K562 (cell line): ENCODE data around the gene SERPIND1. TPM values are rescaled to one million over a fixed set of nuclear protein-coding genes. Genes with fewer than 3 reads are reported as not detected.

Source experiments
- ATF6 ChIP-seq: sonication (generic); formaldehyde crosslinking; IDR thresholded peaks from 2 replicates; pipeline ENCODE4 v1.4.0; 2020; ENCODE audit warnings: mild to moderate bottlenecking, missing genetic modification reagents
- BACH1 ChIP-seq: fragments of 200-800 bp; sonication (Bioruptor generic); IDR thresholded peaks from 2 replicates; pipeline ENCODE4 v1.6.1; 2016; ENCODE audit warnings: missing genetic modification characterization, missing compliant biosample characterization
- COPS2 ChIP-seq: fragments of 450-650 bp; conservative IDR thresholded peaks from 2 replicates; pipeline ENCODE4 v1.6.1; 2016; ENCODE audit warnings: mild to moderate bottlenecking, moderate library complexity
- CSDE1 ChIP-seq, 2 experiments: fragments of 450-650 bp; IDR thresholded peaks; 2 replicates each; pipeline ENCODE4 v1.6.1; 2016; ENCODE audit warnings: mild to moderate bottlenecking in 1 of 2
- DEAF1 ChIP-seq: fragments of 450-650 bp; formaldehyde crosslinking; IDR thresholded peaks from 2 replicates; pipeline ENCODE4 v1.4.0; 2020; ENCODE audit warnings: mild to moderate bottlenecking, moderate library complexity
- DPF2 ChIP-seq: fragments of 450-650 bp; IDR thresholded peaks from 2 replicates; pipeline ENCODE4 v1.6.1; 2016
- E2F8 ChIP-seq: fragments of 450-650 bp; IDR thresholded peaks from 2 replicates; pipeline ENCODE4 v1.7.1; 2018; ENCODE audit warnings: mild to moderate bottlenecking, low read depth; ENCODE audit not compliant: partially characterized antibody
- HIVEP1 ChIP-seq: fragments of 250-450 bp; sonication (Bioruptor Pico); IDR thresholded peaks from 2 replicates; pipeline ENCODE4 v1.4.0; 2020; ENCODE audit warnings: mild to moderate bottlenecking
- HNRNPK ChIP-seq: fragments of 200-400 bp; formaldehyde crosslinking; IDR thresholded peaks from one replicate; pipeline ENCODE4 v1.6.1; 2018; ENCODE audit warnings: mild to moderate bottlenecking, low read depth, low read length; ENCODE audit not compliant: poor library complexity, severe bottlenecking
- POLR2AphosphoS5 ChIP-seq: IDR thresholded peaks from 2 replicates; pipeline ENCODE4 v1.6.1; 2011; ENCODE audit warnings: mild to moderate bottlenecking, low read depth, low read length, moderate library complexity; ENCODE audit not compliant: control insufficient read depth, insufficient read depth
- SIN3B ChIP-seq: fragments of 450-650 bp; IDR thresholded peaks from 2 replicates; pipeline ENCODE4 v1.6.1; 2017; ENCODE audit warnings: low read depth, mild to moderate bottlenecking, moderate library complexity
- TCF7 ChIP-seq: sonication (generic); IDR thresholded peaks from 2 replicates; pipeline ENCODE4 v1.6.1; 2016; ENCODE audit warnings: antibody characterized with exemption, borderline replicate concordance
- TFE3 ChIP-seq: fragments of 450-650 bp; formaldehyde crosslinking; IDR thresholded peaks from 2 replicates; pipeline ENCODE4 v1.4.0; 2020; ENCODE audit warnings: mild to moderate bottlenecking, mixed read lengths
- ZFPM2 ChIP-seq: fragments of 250-450 bp; sonication (Bioruptor Pico); IDR thresholded peaks from 2 replicates; pipeline ENCODE4 v1.5.1; 2022; ENCODE audit warnings: mild to moderate bottlenecking
- ZNF239 ChIP-seq: fragments of 250-450 bp; sonication (Bioruptor Pico); IDR thresholded peaks from 2 replicates; pipeline ENCODE4 v1.4.0; 2020; ENCODE audit warnings: mild to moderate bottlenecking
- ZNF280B ChIP-seq: fragments of 250-450 bp; sonication (Bioruptor Pico); IDR thresholded peaks from 2 replicates; pipeline ENCODE4 v1.5.1; 2021; ENCODE audit warnings: mild to moderate bottlenecking
- ZNF316 ChIP-seq: fragments of 450-650 bp; IDR thresholded peaks from 2 replicates; pipeline ENCODE4 v1.6.1; 2016
- ZNF76 ChIP-seq: fragments of 250-450 bp; sonication (Bioruptor Pico); IDR thresholded peaks from 2 replicates; pipeline ENCODE4 v1.4.0; 2020; ENCODE audit warnings: mild to moderate bottlenecking, moderate library complexity, borderline replicate concordance
- polyA plus RNA-seq, 8 experiments: library from polyadenylated mRNA; depleted of rRNA in 4 of 8; stranded (reverse) in 5 of 8; unstranded in 3 of 8; fragments of >200 nt; fragmentation: Nextera tagmentation in 2 of 8; fragmentation: Illumina TruSeq in 1 of 8; extraction: Ambion mirVana in 2 of 8; extraction: Trizol in 1 of 8; gene quantifications; 2 replicates each; pipeline versions ENCODE4 v1.2.1 to v1.2.3, GENCODE V29; 2011 to 2014; ENCODE audit warnings: inconsistent platforms in 1 of 8, missing spikeins in 1 of 8
- total RNA-seq, 7 experiments: library from RNA; depleted of rRNA in 6 of 7; stranded (reverse); fragments of >200 nt in 6 of 7; fragmentation: Illumina TruSeq in 2 of 7; extraction: Trizol in 2 of 7; gene quantifications; 2 replicates each; pipeline versions ENCODE4 v1.2.1 to v1.2.3, GENCODE V29; 2011 to 2021; ENCODE audit warnings: low replicate concordance in 1 of 7
- TF ChIP-seq, protein P1 (sequence below): fragments of 250-450 bp; sonication (Bioruptor Pico); IDR thresholded peaks from 2 replicates; pipeline ENCODE4 v1.8.0; 2021; ENCODE audit warnings: borderline replicate concordance, mild to moderate bottlenecking, moderate library complexity; ENCODE audit not compliant: poor library complexity, severe bottlenecking

The SERPIND1 gene
- total and polyA plus RNA-seq, 9 of the 15 experiments (the other 6 are each of a cell fraction or from before 2014, with no cell fraction given) = 0.04 to 0.11 (median 0.09) TPM; not detected in 6

GRCh38 chr22:20807315-20807752 is 33.4 kb downstream of the SERPIND1 start (continued):
- peak; percentile 85 for TF ChIP-seq DPF2
- TF ChIP-seq ATF6 (CRISPR knock-in tag) = no peak
- TF ChIP-seq BACH1 (tag) = peak; percentile 97
- TF ChIP-seq ZFPM2 (CRISPR knock-in tag) = no peak
- TF ChIP-seq E2F8 = no peak
- no peak for TF ChIP-seq HNRNPK
- TF ChIP-seq DEAF1 (CRISPR knock-in tag) = no peak
- peak; percentile 99 for TF ChIP-seq ZNF316
- TF ChIP-seq HIVEP1 (CRISPR knock-in tag) = no peak
- TF ChIP-seq COPS2 = no peak
- no peak for TF ChIP-seq CSDE1 (IDR thresholded peaks at IDR 0.05)
- no peak for TF ChIP-seq TCF7
- TF ChIP-seq ZNF76 (CRISPR knock-in tag) = no peak
- TF ChIP-seq TFE3 (CRISPR knock-in tag) = no peak
- TF ChIP-seq, protein P1, sequence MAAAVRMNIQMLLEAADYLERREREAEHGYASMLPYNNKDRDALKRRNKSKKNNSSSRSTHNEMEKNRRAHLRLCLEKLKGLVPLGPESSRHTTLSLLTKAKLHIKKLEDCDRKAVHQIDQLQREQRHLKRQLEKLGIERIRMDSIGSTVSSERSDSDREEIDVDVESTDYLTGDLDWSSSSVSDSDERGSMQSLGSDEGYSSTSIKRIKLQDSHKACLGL (CRISPR knock-in tag) = no peak
- no peak for TF ChIP-seq ZNF280B (CRISPR knock-in tag)
- no peak for TF ChIP-seq POLR2AphosphoS5
- TF ChIP-seq ZNF239 = no peak
- no peak for TF ChIP-seq SIN3B
